Endothelial cell of umbilical vein (primary cell): ENCODE results near the gene LIPG. TPM values are rescaled to one million over a fixed set of nuclear protein-coding genes. Genes with fewer than 3 reads are reported as not detected.

Experiments used
- BruUV-seq: library from RNA; stranded (reverse); fragments of 400-500 nt; replicated peaks from 2 replicates; lab custom pipeline; 2021; lab: Mats Ljungman, UMichigan
- CTCF ChIA-PET: fragments of 300-600, 350-600 bp; sonication (Branson Sonifier 250); formaldehyde crosslinking; loops from one replicate; lab custom pipeline; 2021; ENCODE audit warnings: antibody characterized with exemption, inconsistent platforms; lab: Charles Lee
- POLR2A ChIA-PET: fragments of 300-600, 350-600 bp; sonication (Branson Sonifier 250); formaldehyde crosslinking; loops from one replicate; lab custom pipeline; 2021; ENCODE audit warnings: antibody characterized with exemption, inconsistent platforms; lab: Charles Lee
- DNase-seq: peaks from one replicate; pipeline ENCODE4 v3.0.0-alpha.2; 2011; ENCODE audit warnings: low read depth, low spot score
- FAIRE-seq: peaks from 2 replicates; lab custom pipeline; 2011; peaks lifted over from hg19 to GRCh38; lab: Jason Lieb, UNC
- H2AFZ ChIP-seq: 2 replicates; pipeline ENCODE4 v1.6.0; 2012; ENCODE audit warnings: low read depth, low read length, control low read depth, inconsistent platforms
- H3K27ac ChIP-seq: 2 replicates; pipeline ENCODE4 v1.5.1; 2011; ENCODE audit warnings: low read depth, mild to moderate bottlenecking, control low read depth, low read length, moderate library complexity; ENCODE audit not compliant: insufficient read depth
- H3K27me3 ChIP-seq, 2 experiments: 2 replicates each; pipeline versions ENCODE4 v1.6.0 to v1.6.1; 2011; ENCODE audit warnings: low read length in 2 of 2, mixed read lengths in 1 of 2; ENCODE audit not compliant: control insufficient read depth in 2 of 2, insufficient read depth in 2 of 2
- H3K36me3 ChIP-seq, 2 experiments: 2 replicates in 1 of 2; 3 replicates in 1 of 2; pipeline ENCODE4 v1.5.1; 2011; ENCODE audit warnings: low read length in 2 of 2, mild to moderate bottlenecking in 1 of 2, moderate library complexity in 1 of 2; ENCODE audit not compliant: control insufficient read depth in 2 of 2, insufficient read depth in 2 of 2; ENCODE audit errors: extremely low read depth in 1 of 2
- H3K4me1 ChIP-seq: 3 replicates; pipeline ENCODE4 v1.5.1; 2011; ENCODE audit warnings: mild to moderate bottlenecking, low read length; ENCODE audit not compliant: control insufficient read depth, insufficient read depth; ENCODE audit errors: extremely low read depth
- H3K4me2 ChIP-seq: 2 replicates; pipeline ENCODE4 v1.6.1; 2011; ENCODE audit warnings: low read length, control low read depth, mixed read lengths; ENCODE audit not compliant: insufficient read depth
- H3K4me3 ChIP-seq, 3 experiments: fragments of 200-600 bp in 1 of 3; sonication (generic), shearing (Covaris generic) in 1 of 3; replicated peaks in 1 of 3; 2 replicates each; pipeline ENCODE4 v1.5.1; 2011 to 2016; ENCODE audit warnings: control low read depth in 3 of 3, low read length in 3 of 3, mild to moderate bottlenecking in 2 of 3, inconsistent platforms in 1 of 3, low read depth in 1 of 3, moderate library complexity in 1 of 3; ENCODE audit not compliant: insufficient read depth in 1 of 3
- H3K79me2 ChIP-seq: 2 replicates; pipeline ENCODE4 v1.6.0; 2012; ENCODE audit warnings: low read length, inconsistent platforms; ENCODE audit not compliant: control insufficient read depth, insufficient read depth
- H3K9ac ChIP-seq: replicated peaks from 2 replicates; pipeline ENCODE3; 2011; ENCODE audit warnings: low read length, control low read depth; ENCODE audit not compliant: insufficient read depth; ENCODE audit errors: extremely low read depth
- H3K9me1 ChIP-seq: replicated peaks from 3 replicates; pipeline ENCODE4 v1.6.0; 2011; ENCODE audit warnings: mild to moderate bottlenecking, low read length; ENCODE audit not compliant: control insufficient read depth, insufficient read depth; ENCODE audit errors: extremely low read depth
- H3K9me3 ChIP-seq: replicated peaks from 2 replicates; pipeline ENCODE4 v1.5.1; 2012; ENCODE audit warnings: low read length, inconsistent platforms; ENCODE audit not compliant: control insufficient read depth, insufficient read depth
- H4K20me1 ChIP-seq: replicated peaks from 2 replicates; pipeline ENCODE3; 2011; ENCODE audit warnings: mild to moderate bottlenecking, low read length; ENCODE audit not compliant: control insufficient read depth, insufficient read depth; ENCODE audit errors: extremely low read depth
- CTCF ChIP-seq, 2 donors: IDR thresholded peaks; 1 replicate in 1 of 2; 2 replicates in 1 of 2; pipeline ENCODE4 v1.5.1; 2011; ENCODE audit warnings: low read length in 2 of 2, mild to moderate bottlenecking in 2 of 2, moderate library complexity in 2 of 2, control low read depth in 1 of 2, inconsistent platforms in 1 of 2, low read depth in 1 of 2; ENCODE audit not compliant: insufficient read depth in 1 of 2; ENCODE audit errors: extremely low read depth in 1 of 2
- EZH2 ChIP-seq: IDR thresholded peaks from 2 replicates; pipeline ENCODE4 v1.6.1; 2012; ENCODE audit warnings: borderline replicate concordance, low read depth, mild to moderate bottlenecking, moderate library complexity, low read length, inconsistent platforms; ENCODE audit not compliant: severe bottlenecking
- FOS ChIP-seq: IDR thresholded peaks from 2 replicates; pipeline ENCODE4 v1.6.1; 2011; ENCODE audit warnings: mild to moderate bottlenecking, low read length, moderate library complexity, borderline replicate concordance; ENCODE audit not compliant: insufficient read depth
- GATA2 ChIP-seq: IDR thresholded peaks from 2 replicates; pipeline ENCODE4 v1.7.0; 2011; ENCODE audit warnings: low read depth, mild to moderate bottlenecking, moderate library complexity, mixed read lengths, low read length; ENCODE audit not compliant: insufficient read length, insufficient read depth
- JUN ChIP-seq: IDR thresholded peaks from 2 replicates; pipeline ENCODE4 v1.6.1; 2011; ENCODE audit warnings: borderline replicate concordance, low read depth; ENCODE audit not compliant: insufficient read length, insufficient read depth
- MAX ChIP-seq: IDR thresholded peaks from 2 replicates; pipeline ENCODE4 v1.6.1; 2011; ENCODE audit not compliant: insufficient read depth, insufficient read length
- MYC ChIP-seq: IDR thresholded peaks from one replicate; pipeline ENCODE4 v1.6.1; 2011; ENCODE audit warnings: mild to moderate bottlenecking, low read depth, low read length
- POLR2A ChIP-seq: IDR thresholded peaks from 2 replicates; pipeline ENCODE4 v1.6.1; 2012; ENCODE audit warnings: low read depth, mild to moderate bottlenecking, control low read depth, low read length
- POLR2AphosphoS5 ChIP-seq: IDR thresholded peaks from 2 replicates; pipeline ENCODE4 v1.6.1; 2012; ENCODE audit warnings: low read depth, mild to moderate bottlenecking, control low read depth, low read length, moderate library complexity; ENCODE audit not compliant: insufficient read depth
- dilution Hi-C: fragments of 300-500 bp; cut with MboI; formaldehyde crosslinking; loops from one replicate; pipeline ENCODE4 v1.15.0; 2019; ENCODE audit warnings: low sequenced_read_pairs; ENCODE audit not compliant: extremely low pct_ligation_motif_present
- intact Hi-C: fragments of 100-400 bp; cut with micrococcal nuclease; formaldehyde crosslinking; loops from one replicate; pipeline ENCODE4 v1.10.0; 2022
- polyA plus RNA-seq, 4 experiments: library from polyadenylated mRNA; depleted of rRNA in 3 of 4; stranded (reverse) in 3 of 4; unstranded in 1 of 4; fragments of >200 nt; gene quantifications; 2 replicates each; pipeline versions ENCODE4 v1.2.1 to v1.2.3, GENCODE V29; 2011 to 2012; ENCODE audit warnings: missing spikeins in 1 of 4
- total RNA-seq: library from RNA; stranded (reverse); gene quantifications from 2 replicates; pipeline ENCODE4 v1.2.3, GENCODE V29; 2021

LIPG gene
- total and polyA plus RNA-seq, 2 donors (not counting 3 experiments of a cell fraction or from before 2014, with no cell fraction given) = 80.6 to 86.3 TPM

GRCh38 chr18:49534846-49535601 is 26.8 kb upstream of the LIPG start:
- no peak overlapping the region for H2AFZ ChIP-seq
- ChIA-PET POLR2A (no interaction called here), CTCF (interaction anchor here (1.1 to 1.9 kb wide), 2 partner anchors 24 to 25 kb away, joined by 3 to 7 read pairs; no protein-coding TSS in a partner anchor)
- FAIRE-seq = no peak
- no peak overlapping the region for H3K9ac ChIP-seq
- H3K27ac ChIP-seq = no peak overlapping the region
- dilution Hi-C loops (no loop called here), intact Hi-C loops (no loop called here)
- no peaks in the 10 kb centered on the region for H3K79me2 ChIP-seq
- H3K9me3 ChIP-seq = no peaks in the 10 kb centered on the region
- H4K20me1 ChIP-seq = no peaks in the 10 kb centered on the region
- DNase-seq = no peak
- no peak for TF ChIP-seq EZH2
- no peak for TF ChIP-seq FOS
- TF ChIP-seq MYC = no peak
- TF ChIP-seq JUN = no peak
- TF ChIP-seq CTCF (IDR thresholded peaks at IDR 0.05; ENCODE audit: extremely low read depth in 1 of 2, insufficient read depth in 1 of 2, low read depth in 1 of 2, low read length in 2 of 2) = no peak
- TF ChIP-seq MAX = no peak
- no peak for TF ChIP-seq POLR2A
- no peak for TF ChIP-seq GATA2
- no peak for TF ChIP-seq POLR2AphosphoS5
- H3K9me1 ChIP-seq = no peaks in the 10 kb centered on the region
- H3K36me3 ChIP-seq = no peaks in the 10 kb centered on the region
- peaks cover 0 to 2% of the 10 kb centered on the region in 2 experiments for H3K27me3 ChIP-seq
- H3K4me1 ChIP-seq = no peaks in the 10 kb centered on the region
- H3K4me2 ChIP-seq = no peak overlapping the region
- H3K4me3 ChIP-seq = no peak overlapping the region
- no TSS peak for BruUV-seq
